HepG2 (cell line): Measurements from ENCODE around the gene KCTD16. TPM values are rescaled to one million over a fixed set of nuclear protein-coding genes. Genes with fewer than 3 reads are reported as not detected.

Experiments used
- ATAC-seq: fragments of 200-7000 bp; cut with Tn5 transposase; 3 replicates; pipeline ENCODE4 v1.9.1; 2020; ENCODE audit warnings: mild to moderate bottlenecking, moderate library complexity
- BruUV-seq: library from RNA; stranded (reverse); fragments of 400-500 nt; replicated peaks from 2 replicates; lab custom pipeline; 2021; lab: Mats Ljungman, UMichigan
- CTCF ChIA-PET: fragments of 300-600 bp; formaldehyde crosslinking; extraction: SDS; loops from one replicate; lab custom pipeline; 2021; ENCODE audit warnings: low total read pairs, inconsistent platforms, low intra/inter-chr PET ratio; lab: Yijun Ruan, JAX
- POLR2A ChIA-PET: fragments of 350-600 bp; sonication (Branson Sonifier 250); formaldehyde crosslinking; loops from one replicate; lab custom pipeline; 2020; ENCODE audit warnings: antibody characterized with exemption, inconsistent platforms; lab: Yijun Ruan, JAX
- DNase-seq: peaks from one replicate; pipeline ENCODE4 v3.0.0-alpha.2; 2015; ENCODE audit warnings: low spot score
- FAIRE-seq: peaks from 3 replicates; lab custom pipeline; 2011; peaks lifted over from hg19 to GRCh38; lab: Jason Lieb, UNC
- H2AFZ ChIP-seq: one replicate; pipeline ENCODE4 v1.6.1; 2011; ENCODE audit warnings: low read length, inconsistent platforms
- H3K27ac ChIP-seq: fragments of 300-600 bp; 3 replicates; pipeline ENCODE4 v1.8.0; 2011; ENCODE audit warnings: mixed run types, mild to moderate bottlenecking, mixed read lengths, low read length, inconsistent platforms; ENCODE audit not compliant: insufficient read depth; ENCODE audit errors: extremely low read length
- H3K27me3 ChIP-seq, 2 experiments: fragments of 200-600 bp in 1 of 2; 2 replicates in 1 of 2; 3 replicates in 1 of 2; pipeline versions ENCODE4 v1.6.0 to v1.8.0; 2011; ENCODE audit warnings: low read length in 2 of 2, mild to moderate bottlenecking in 2 of 2, moderate library complexity in 2 of 2, inconsistent platforms in 1 of 2; ENCODE audit not compliant: insufficient read depth in 2 of 2, control insufficient read depth in 1 of 2
- H3K36me3 ChIP-seq, 2 experiments: fragments of 200-600 bp in 1 of 2; replicated peaks in 1 of 2; 2 replicates in 1 of 2; 3 replicates in 1 of 2; pipeline versions ENCODE4 v1.5.1 to v1.8.0; 2011; ENCODE audit warnings: low read length in 2 of 2, inconsistent platforms in 1 of 2; ENCODE audit not compliant: insufficient read depth in 2 of 2, control insufficient read depth in 1 of 2
- H3K4me1 ChIP-seq: 2 replicates; pipeline ENCODE4 v1.5.1; 2012; ENCODE audit warnings: low read length, inconsistent platforms; ENCODE audit not compliant: insufficient read depth
- H3K4me2 ChIP-seq: 2 replicates; pipeline ENCODE4 v1.6.0; 2011; ENCODE audit warnings: low read depth, low read length, inconsistent platforms
- H3K4me3 ChIP-seq, 3 experiments: fragments of 200-600 bp in 1 of 3; sonication (generic), shearing (Covaris generic) in 1 of 3; replicated peaks in 1 of 3; 2 replicates each; pipeline ENCODE4 v1.5.1; 2011 to 2016; ENCODE audit warnings: low read length in 3 of 3, inconsistent platforms in 2 of 3, low read depth in 2 of 3, mild to moderate bottlenecking in 2 of 3, control low read depth in 1 of 3, mixed read lengths in 1 of 3; ENCODE audit not compliant: insufficient read depth in 1 of 3
- H3K79me2 ChIP-seq: one replicate; pipeline ENCODE4 v1.6.1; 2011; ENCODE audit warnings: low read length, inconsistent platforms; ENCODE audit not compliant: insufficient read depth
- H3K9ac ChIP-seq: 2 replicates; pipeline ENCODE4 v1.6.0; 2011; ENCODE audit warnings: mild to moderate bottlenecking, low read depth, low read length, inconsistent platforms; ENCODE audit not compliant: insufficient read depth
- H3K9me3 ChIP-seq: 2 replicates; pipeline ENCODE4 v1.5.1; 2012; ENCODE audit warnings: mild to moderate bottlenecking, low read length
- H4K20me1 ChIP-seq: 2 replicates; pipeline ENCODE4 v1.6.0; 2011; ENCODE audit warnings: inconsistent platforms, mild to moderate bottlenecking, low read length, moderate library complexity; ENCODE audit not compliant: insufficient read depth
- CHD4 ChIP-seq: fragments of 200-600 bp; sonication (generic); IDR thresholded peaks from 2 replicates; pipeline ENCODE4 v1.7.0; 2017; ENCODE audit warnings: mild to moderate bottlenecking, low read length, borderline replicate concordance
- GMEB1 ChIP-seq: sonication (generic); formaldehyde crosslinking; IDR thresholded peaks from 2 replicates; pipeline ENCODE4 v1.5.1; 2020; ENCODE audit warnings: missing genetic modification reagents, mild to moderate bottlenecking, borderline replicate concordance
- HNRNPK ChIP-seq: fragments of 200-400 bp; formaldehyde crosslinking; IDR thresholded peaks from 2 replicates; pipeline ENCODE4 v1.6.1; 2018; ENCODE audit warnings: low read length, low read depth, moderate library complexity, mild to moderate bottlenecking; ENCODE audit not compliant: poor library complexity, severe bottlenecking
- KAT2B ChIP-seq: fragments of 150-350 bp; IDR thresholded peaks from 2 replicates; pipeline ENCODE4 v1.6.1; 2014; ENCODE audit warnings: low read depth, low read length, borderline replicate concordance
- NFE2L1 ChIP-seq: sonication (generic); formaldehyde crosslinking; IDR thresholded peaks from 2 replicates; pipeline ENCODE4 v1.4.0; 2020; ENCODE audit warnings: missing genetic modification reagents, mild to moderate bottlenecking, borderline replicate concordance
- ZNF256 ChIP-seq: sonication (generic); formaldehyde crosslinking; conservative IDR thresholded peaks from 2 replicates; pipeline ENCODE4 v1.4.0; 2020; ENCODE audit warnings: missing genetic modification reagents
- ZNF883 ChIP-seq: sonication (generic); formaldehyde crosslinking; IDR thresholded peaks from 2 replicates; pipeline ENCODE4 v1.5.1; 2020; ENCODE audit warnings: mild to moderate bottlenecking, missing genetic modification reagents; ENCODE audit errors: not compliant biosample characterization
- ZSCAN21 ChIP-seq: sonication (generic); formaldehyde crosslinking; IDR thresholded peaks from 2 replicates; pipeline ENCODE4 v1.8.0; 2022; ENCODE audit warnings: mild to moderate bottlenecking, missing genetic modification reagents, moderate library complexity, borderline replicate concordance
- WGBS: methylation state at CpG from one replicate; pipeline ENCODE4 v1.1.6; 2017; ENCODE audit warnings: low lambda C conversion rate; 5-methylcytosine and 5-hydroxymethylcytosine counted together
- in situ Hi-C: cut with HindIII; loops from 2 replicates; pipeline ENCODE4 v1.10.0; 2017; ENCODE audit warnings: low pct_unique_long_range_greater_than_20kb; ENCODE audit not compliant: extremely low pct_ligation_motif_present
- intact Hi-C: fragments of 100-400 bp; cut with micrococcal nuclease; formaldehyde crosslinking; loops from one replicate; pipeline ENCODE4 v1.10.0; 2022; ENCODE audit not compliant: unreplicated experiment
- polyA plus RNA-seq, 8 experiments: library from polyadenylated mRNA; depleted of rRNA in 3 of 8; stranded (reverse) in 7 of 8; unstranded in 1 of 8; fragments of >200 nt; fragmentation: Illumina TruSeq in 4 of 8; extraction: Trizol in 4 of 8; gene quantifications; 2 replicates each; pipeline versions ENCODE4 v1.2.1 to v1.2.3, GENCODE V29; 2011 to 2016; ENCODE audit warnings: low read depth in 4 of 8, missing spikeins in 1 of 8, mixed read lengths in 1 of 8; ENCODE audit not compliant: insufficient read depth in 1 of 8
- total RNA-seq, 5 experiments: library from RNA; depleted of rRNA; stranded (reverse); fragments of >200 nt; fragmentation: Illumina TruSeq; extraction: Trizol; gene quantifications; 2 replicates each; pipeline ENCODE4 v1.2.3, GENCODE V29; 2016; ENCODE audit warnings: low read depth in 1 of 5

The KCTD16 gene
- total and polyA plus RNA-seq, 2 of the 13 experiments (the other 11 are each of a cell fraction or from before 2014, with no cell fraction given), result 0.02 to 0.09 TPM

GRCh38 chr5:144385597-144385996 lies 214.9 kb downstream of the KCTD16 start:
- no peak overlapping the region for H3K4me3 ChIP-seq
- intact Hi-C loops (no loop called here), in situ Hi-C loops (no loop called here)
- no peak overlapping the region for H2AFZ ChIP-seq
- no peak for DNase-seq
- no peak overlapping the region for H3K27ac ChIP-seq
- no peak for TF ChIP-seq ZNF256 (CRISPR knock-in tag)
- no peak for TF ChIP-seq CHD4
- no peak for TF ChIP-seq HNRNPK
- TF ChIP-seq GMEB1 (CRISPR knock-in tag), result no peak
- TF ChIP-seq ZSCAN21 (CRISPR knock-in tag), result no peak
- no peak for TF ChIP-seq ZNF883 (CRISPR knock-in tag)
- TF ChIP-seq NFE2L1, result no peak
- no peak for TF ChIP-seq KAT2B
- TF ChIP-seq, all 625 proteins: peak for 0
- H3K36me3 ChIP-seq, result no peaks in the 10 kb centered on the region
- no peak overlapping the region for H3K4me2 ChIP-seq
- H3K9me3 ChIP-seq, result no peaks in the 10 kb centered on the region
- ChIA-PET CTCF (no interaction called here), POLR2A (no interaction called here)
- no TSS peak for BruUV-seq
- ATAC-seq (no peak), FAIRE-seq (no peak)
- no peaks in the 10 kb centered on the region for H3K79me2 ChIP-seq
- H3K4me1 ChIP-seq, result no peaks in the 10 kb centered on the region
- WGBS, result 4% methylated on average over 1 of the region's 1 CpG
- H3K9ac ChIP-seq, result no peak overlapping the region
- H3K27me3 ChIP-seq, result no peaks in the 10 kb centered on the region
- no peaks in the 10 kb centered on the region for H4K20me1 ChIP-seq
